Medulla oblongata (tissue), 1 donor: Measurements from ENCODE around the gene PIK3R2.

Experiments used
- DNase-seq: peaks from one replicate; pipeline ENCODE4 v3.0.0-alpha.2; 2015; ENCODE audit errors: extremely low spot score

PIK3R2 gene

GRCh38 chr19:18123819-18124218 is 29.1 kb upstream of the PIK3R2 start:
- DNase-seq: no peak

DNA sequence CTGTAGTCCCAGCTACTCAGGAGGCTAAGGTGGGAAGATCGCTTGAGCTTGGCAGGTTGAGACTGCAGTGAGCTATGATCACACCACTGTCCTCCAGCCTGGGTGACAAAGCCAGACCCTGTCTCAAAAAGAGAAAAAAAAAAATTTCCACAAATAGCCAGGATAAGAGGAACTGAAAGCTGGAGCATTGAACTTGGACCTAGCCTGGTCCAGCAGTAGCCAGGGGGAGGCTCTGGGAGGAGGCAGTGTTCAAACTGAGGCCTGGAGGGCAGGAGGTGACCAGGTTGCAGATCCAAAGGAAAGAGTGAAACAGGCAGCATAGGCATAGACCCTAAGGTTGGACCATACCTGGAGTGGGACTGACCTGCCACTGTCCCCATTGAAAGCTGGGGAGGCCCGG is 26.9 kb upstream of the PIK3R2 start:
- peak; percentile 63 for DNase-seq

DNA sequence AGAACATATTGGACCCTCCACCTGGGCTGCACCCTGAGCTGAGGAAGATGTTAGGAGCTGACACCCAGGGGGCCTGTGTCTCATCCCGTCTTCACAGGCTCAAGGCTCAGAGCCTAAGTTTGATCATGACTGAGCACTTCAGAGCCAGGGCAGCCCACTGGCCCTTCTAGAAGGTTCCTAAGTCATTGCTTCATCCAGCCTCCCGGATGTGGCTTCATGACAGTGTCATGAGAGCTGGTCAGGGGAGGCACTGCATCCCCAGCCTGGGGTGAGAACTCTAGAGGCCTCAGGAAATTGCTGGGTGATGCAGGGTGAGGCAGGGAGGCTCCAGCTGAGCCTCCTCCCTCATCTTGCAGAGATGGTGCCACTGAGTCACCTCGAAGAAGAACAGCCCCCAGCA is 24.9 kb upstream of the PIK3R2 start:
- no peak for DNase-seq

- no peak for DNase-seq
Observed at GRCh38 chr19:18128805-18129204, 24.2 kb upstream of the PIK3R2 start.

DNA sequence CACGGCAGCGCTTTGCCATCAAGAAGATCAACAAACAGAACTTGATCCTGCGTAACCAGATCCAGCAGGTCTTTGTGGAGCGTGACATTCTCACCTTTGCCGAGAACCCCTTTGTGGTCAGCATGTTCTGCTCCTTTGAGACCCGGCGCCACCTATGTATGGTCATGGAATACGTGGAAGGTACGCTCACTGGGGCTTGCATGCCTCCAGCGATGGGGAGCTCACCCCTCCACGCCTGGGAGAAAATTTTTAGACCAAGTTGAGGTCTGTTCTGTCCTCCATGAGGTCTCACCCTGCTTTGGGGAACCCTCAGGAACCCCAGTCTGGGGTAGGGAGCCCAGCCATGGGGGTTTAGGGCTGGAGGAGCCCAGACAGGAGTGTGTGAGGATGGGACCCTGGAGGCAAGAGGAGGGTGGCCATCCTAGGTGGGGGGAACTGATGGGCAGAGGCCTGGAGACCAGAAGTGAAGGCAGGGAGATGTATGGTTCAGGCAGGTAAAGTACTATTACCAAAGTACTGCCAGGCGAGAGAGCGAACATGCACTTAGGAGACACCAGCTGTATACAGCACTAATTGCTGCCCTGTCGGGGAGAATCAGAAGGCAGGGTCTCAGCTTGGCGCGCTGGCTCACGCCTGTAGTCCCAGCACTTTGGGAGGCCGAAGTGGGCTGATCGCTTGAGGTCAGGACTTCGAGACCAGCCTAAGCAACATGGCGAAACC is 22.3 kb upstream of the PIK3R2 start:
- DNase-seq: no peak

- no peak for DNase-seq
Observed at GRCh38 chr19:18131841-18132596, 20.9 kb upstream of the PIK3R2 start.

- DNase-seq: no peak
Observed at GRCh38 chr19:18135712-18136584, 17.0 kb upstream of the PIK3R2 start.

GRCh38 chr19:18137242-18137641 is 15.7 kb upstream of the PIK3R2 start:
- DNase-seq: no peak

DNA sequence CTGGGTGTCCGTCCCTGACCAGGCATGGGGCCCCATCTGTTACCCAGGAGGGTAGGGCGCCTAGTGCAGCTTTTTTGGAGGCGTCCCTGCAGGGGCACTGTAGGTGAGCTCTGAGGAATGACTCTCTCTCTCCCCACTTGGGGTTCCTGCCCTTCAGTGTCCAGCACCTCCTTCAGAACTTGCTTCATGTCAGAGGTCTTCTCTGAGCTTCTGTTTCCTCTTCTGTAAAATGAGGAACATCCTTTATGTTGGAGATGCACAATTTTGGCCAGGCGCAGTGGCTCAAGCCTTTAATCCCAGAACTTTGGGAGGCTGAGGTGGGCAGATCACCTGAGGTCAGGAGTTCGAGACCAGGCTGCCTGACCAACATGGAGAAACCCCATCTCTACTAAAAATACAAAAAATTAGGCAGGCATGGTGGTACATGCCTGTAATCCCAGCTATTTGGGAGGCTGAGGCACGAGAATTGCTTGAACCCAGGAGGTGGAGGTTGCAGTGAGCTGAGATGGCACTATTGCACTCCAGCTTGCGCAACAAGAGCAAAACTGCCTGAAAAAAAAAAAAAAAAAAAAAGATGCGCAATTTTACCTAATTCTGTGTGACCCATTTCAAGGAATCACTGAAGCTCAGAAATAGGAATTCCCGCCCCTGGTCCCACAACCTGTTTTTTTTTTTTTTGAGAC is 15.2 kb upstream of the PIK3R2 start:
- DNase-seq: no peak

GRCh38 chr19:18140473-18140872 is 12.5 kb upstream of the PIK3R2 start:
- DNase-seq: no peak

DNA sequence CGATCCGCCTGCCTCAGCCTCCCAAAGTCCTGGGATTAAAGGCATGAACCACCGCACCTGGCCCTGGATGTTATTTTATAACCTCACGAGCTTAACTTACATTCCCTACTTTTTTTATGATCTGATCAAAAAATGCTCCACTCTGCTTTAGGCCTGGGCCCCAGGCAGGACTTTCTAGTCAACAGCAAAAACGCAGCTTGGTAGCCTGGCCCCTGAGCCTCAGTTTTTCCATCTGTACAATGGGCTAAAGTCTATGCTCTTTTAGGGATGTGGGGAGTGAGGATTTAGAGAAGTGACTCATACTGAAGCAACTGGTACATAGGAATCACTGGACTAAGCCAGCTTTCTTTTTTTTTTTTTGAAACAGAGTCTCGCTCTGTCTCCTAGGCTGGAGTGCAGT is 11.9 kb upstream of the PIK3R2 start:
- no peak for DNase-seq

DNA sequence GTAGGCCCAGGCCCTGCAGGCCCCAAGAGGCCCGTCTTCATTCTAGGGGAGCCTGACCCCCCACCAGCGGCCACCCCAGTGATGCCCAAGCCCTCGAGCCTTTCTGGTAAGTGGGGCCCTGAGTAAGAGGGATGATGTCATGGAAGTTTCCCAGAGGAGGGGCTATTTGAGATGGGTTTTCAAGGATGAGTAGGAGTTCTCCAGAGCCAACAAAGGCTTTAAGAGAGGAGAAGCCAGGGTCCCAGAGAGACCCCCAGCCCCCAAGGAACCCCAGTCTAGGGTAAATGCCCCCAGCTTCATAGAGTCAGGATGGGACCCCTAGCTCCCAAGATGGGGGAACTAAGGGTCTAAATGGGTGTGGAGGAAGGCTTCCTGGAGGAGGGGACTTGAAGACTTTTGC is 9.1 kb upstream of the PIK3R2 start:
- no peak for DNase-seq

GRCh38 chr19:18144361-18144760 is 8.6 kb upstream of the PIK3R2 start:
- DNase-seq: no peak

- DNase-seq: no peak
Observed at GRCh38 chr19:18144906-18145305, 8.1 kb upstream of the PIK3R2 start.

DNA sequence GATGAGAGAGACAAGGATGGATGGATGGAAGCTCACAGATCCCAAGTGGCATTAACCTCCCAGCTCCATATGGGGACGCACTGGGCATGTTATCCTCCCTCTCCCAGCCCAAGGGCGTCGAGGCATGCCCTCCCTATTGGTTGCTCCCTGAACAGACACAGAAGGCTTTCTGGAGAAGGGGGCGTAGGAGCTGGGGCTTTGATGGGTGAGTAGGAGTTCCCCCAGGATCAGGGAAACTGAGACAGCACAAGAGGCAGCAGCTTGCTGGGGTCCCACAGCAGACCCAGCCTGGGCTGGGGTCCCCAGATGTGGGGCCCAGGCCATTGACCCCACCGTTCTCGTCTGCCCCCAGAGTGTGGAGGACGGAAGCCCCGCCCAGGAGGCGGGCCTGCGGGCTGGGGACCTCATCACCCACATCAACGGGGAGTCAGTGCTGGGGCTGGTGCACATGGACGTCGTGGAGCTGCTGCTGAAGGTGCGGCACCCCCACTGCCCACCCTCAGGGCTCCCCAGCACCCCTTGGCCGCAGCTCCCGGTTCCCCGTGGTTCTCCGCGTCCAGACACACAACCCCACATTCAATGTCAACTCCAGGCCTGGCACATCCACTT is 7.5 kb upstream of the PIK3R2 start:
- DNase-seq: no peak

GRCh38 chr19:18147396-18147795 is 5.6 kb upstream of the PIK3R2 start:
- DNase-seq: no peak

DNA sequence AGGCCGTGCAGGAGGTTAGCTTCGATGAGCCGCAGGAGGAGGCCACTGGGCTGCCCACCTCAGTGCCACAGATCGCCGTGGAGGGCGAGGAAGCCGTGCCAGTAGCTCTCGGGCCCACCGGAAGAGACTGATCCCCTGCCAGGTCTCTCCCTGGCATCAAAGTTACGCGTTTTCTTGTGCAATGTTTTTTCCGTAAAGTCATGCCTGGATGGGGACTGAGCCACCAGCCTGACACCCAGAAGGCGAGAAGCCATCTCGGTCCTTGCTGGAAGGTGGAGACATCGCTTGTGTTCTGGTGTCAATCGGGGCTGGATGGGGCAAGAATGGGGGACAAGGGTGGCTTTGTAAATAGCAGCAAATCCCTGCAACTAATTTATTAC is 3.4 kb upstream of the PIK3R2 start:
- no peak for DNase-seq

DNA sequence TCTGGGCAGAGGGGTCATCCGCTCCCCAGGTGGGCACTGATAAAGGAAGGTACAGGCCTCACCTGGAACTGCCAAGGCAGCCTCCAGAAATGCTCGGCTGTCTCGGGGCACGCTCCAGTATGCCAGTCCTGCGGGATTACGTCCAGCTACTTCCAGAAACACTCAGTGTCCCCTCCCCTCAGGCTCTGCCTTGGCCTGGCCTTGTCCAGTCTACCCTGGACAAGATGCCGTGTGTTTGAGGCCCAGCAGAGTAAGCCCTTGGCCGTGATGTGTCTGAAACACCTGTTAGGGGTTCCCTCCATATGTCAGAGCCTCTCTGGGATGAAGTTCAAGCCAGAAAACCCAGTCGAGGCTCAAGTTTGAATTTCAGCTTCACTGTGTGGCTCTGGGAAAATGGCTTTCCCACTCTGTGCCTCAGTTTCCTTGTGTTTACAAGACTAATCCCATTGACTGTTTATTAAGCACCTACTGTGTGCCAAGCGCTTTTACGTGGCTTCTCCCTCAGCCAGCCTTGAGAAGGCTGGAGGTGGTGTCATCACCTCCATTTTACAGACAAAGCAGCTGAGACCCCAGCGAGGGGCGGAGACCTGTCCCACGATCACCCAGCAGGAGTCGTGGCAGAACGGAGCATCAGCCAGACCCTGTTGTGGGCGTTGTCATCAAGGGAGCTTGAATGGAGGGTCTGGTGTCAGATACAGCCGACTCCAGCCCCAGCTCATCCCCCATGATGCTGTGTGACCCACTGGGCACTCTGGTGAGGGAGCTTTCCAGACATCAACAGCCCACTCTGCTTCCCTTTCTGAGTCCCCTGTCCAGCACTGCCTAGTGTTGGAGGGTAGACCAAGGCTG is 2.0 kb upstream of the PIK3R2 start:
- no peak for DNase-seq

GRCh38 chr19:18152442-18152816 is 534 bp upstream of the PIK3R2 start:
- peak; percentile 99 for DNase-seq

DNA sequence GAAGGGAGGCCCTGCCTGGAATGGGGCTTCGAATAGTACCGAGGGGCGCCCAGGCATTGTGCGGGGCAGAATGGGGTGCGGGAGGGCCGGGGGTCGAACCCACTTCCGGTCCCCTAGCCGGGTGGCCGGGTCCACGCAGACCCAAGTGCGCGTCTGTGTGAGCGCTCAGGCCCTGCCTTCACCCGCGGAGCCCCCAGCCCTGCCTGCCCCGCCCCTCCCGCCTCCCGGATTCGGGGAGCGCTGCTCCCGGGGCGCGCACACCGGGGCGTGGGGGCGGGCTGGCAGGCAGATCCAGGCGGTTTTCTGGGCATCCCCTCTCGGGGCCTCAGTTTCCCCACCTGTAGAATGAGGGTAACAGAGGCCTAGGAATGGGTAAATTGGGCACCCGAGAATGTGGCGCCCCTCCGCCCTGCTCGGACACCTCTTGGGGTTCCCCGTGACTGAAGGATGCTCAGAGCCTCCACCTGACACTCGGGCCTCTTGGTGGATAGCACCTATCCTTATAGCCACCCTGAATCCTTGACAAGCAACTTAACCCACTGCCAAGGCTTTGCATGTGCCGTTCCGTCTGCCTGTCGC is 682 bp downstream of the PIK3R2 start:
- DNase-seq: no peak
